Endothelial cell of umbilical vein (primary cell): ENCODE results near the gene RAP1GAP. TPM values are rescaled to one million over a fixed set of nuclear protein-coding genes. Genes with fewer than 3 reads are reported as not detected.

Experiments used
- BruUV-seq: library from RNA; stranded (reverse); fragments of 400-500 nt; replicated peaks from 2 replicates; lab custom pipeline; 2021; lab: Mats Ljungman, UMichigan
- CTCF ChIA-PET: fragments of 300-600, 350-600 bp; sonication (Branson Sonifier 250); formaldehyde crosslinking; loops from one replicate; lab custom pipeline; 2021; ENCODE audit warnings: antibody characterized with exemption, inconsistent platforms; lab: Charles Lee
- POLR2A ChIA-PET: fragments of 300-600, 350-600 bp; sonication (Branson Sonifier 250); formaldehyde crosslinking; loops from one replicate; lab custom pipeline; 2021; ENCODE audit warnings: antibody characterized with exemption, inconsistent platforms; lab: Charles Lee
- DNase-seq: peaks from one replicate; pipeline ENCODE4 v3.0.0-alpha.2; 2011; ENCODE audit warnings: low read depth, low spot score
- FAIRE-seq: peaks from 2 replicates; lab custom pipeline; 2011; peaks lifted over from hg19 to GRCh38; lab: Jason Lieb, UNC
- H2AFZ ChIP-seq: 2 replicates; pipeline ENCODE4 v1.6.0; 2012; ENCODE audit warnings: low read depth, low read length, control low read depth, inconsistent platforms
- H3K27ac ChIP-seq: 2 replicates; pipeline ENCODE4 v1.5.1; 2011; ENCODE audit warnings: low read depth, mild to moderate bottlenecking, control low read depth, low read length, moderate library complexity; ENCODE audit not compliant: insufficient read depth
- H3K27me3 ChIP-seq, 2 experiments: 2 replicates each; pipeline versions ENCODE4 v1.6.0 to v1.6.1; 2011; ENCODE audit warnings: low read length in 2 of 2, mixed read lengths in 1 of 2; ENCODE audit not compliant: control insufficient read depth in 2 of 2, insufficient read depth in 2 of 2
- H3K36me3 ChIP-seq, 2 experiments: 2 replicates in 1 of 2; 3 replicates in 1 of 2; pipeline ENCODE4 v1.5.1; 2011; ENCODE audit warnings: low read length in 2 of 2, mild to moderate bottlenecking in 1 of 2, moderate library complexity in 1 of 2; ENCODE audit not compliant: control insufficient read depth in 2 of 2, insufficient read depth in 2 of 2; ENCODE audit errors: extremely low read depth in 1 of 2
- H3K4me1 ChIP-seq: 3 replicates; pipeline ENCODE4 v1.5.1; 2011; ENCODE audit warnings: mild to moderate bottlenecking, low read length; ENCODE audit not compliant: control insufficient read depth, insufficient read depth; ENCODE audit errors: extremely low read depth
- H3K4me2 ChIP-seq: 2 replicates; pipeline ENCODE4 v1.6.1; 2011; ENCODE audit warnings: low read length, control low read depth, mixed read lengths; ENCODE audit not compliant: insufficient read depth
- H3K4me3 ChIP-seq, 3 experiments: fragments of 200-600 bp in 1 of 3; sonication (generic), shearing (Covaris generic) in 1 of 3; replicated peaks in 1 of 3; 2 replicates each; pipeline ENCODE4 v1.5.1; 2011 to 2016; ENCODE audit warnings: control low read depth in 3 of 3, low read length in 3 of 3, mild to moderate bottlenecking in 2 of 3, inconsistent platforms in 1 of 3, low read depth in 1 of 3, moderate library complexity in 1 of 3; ENCODE audit not compliant: insufficient read depth in 1 of 3
- H3K79me2 ChIP-seq: 2 replicates; pipeline ENCODE4 v1.6.0; 2012; ENCODE audit warnings: low read length, inconsistent platforms; ENCODE audit not compliant: control insufficient read depth, insufficient read depth
- H3K9ac ChIP-seq: replicated peaks from 2 replicates; pipeline ENCODE3; 2011; ENCODE audit warnings: low read length, control low read depth; ENCODE audit not compliant: insufficient read depth; ENCODE audit errors: extremely low read depth
- H3K9me1 ChIP-seq: replicated peaks from 3 replicates; pipeline ENCODE4 v1.6.0; 2011; ENCODE audit warnings: mild to moderate bottlenecking, low read length; ENCODE audit not compliant: control insufficient read depth, insufficient read depth; ENCODE audit errors: extremely low read depth
- H3K9me3 ChIP-seq: replicated peaks from 2 replicates; pipeline ENCODE4 v1.5.1; 2012; ENCODE audit warnings: low read length, inconsistent platforms; ENCODE audit not compliant: control insufficient read depth, insufficient read depth
- H4K20me1 ChIP-seq: replicated peaks from 2 replicates; pipeline ENCODE3; 2011; ENCODE audit warnings: mild to moderate bottlenecking, low read length; ENCODE audit not compliant: control insufficient read depth, insufficient read depth; ENCODE audit errors: extremely low read depth
- EZH2 ChIP-seq: IDR thresholded peaks from 2 replicates; pipeline ENCODE4 v1.6.1; 2012; ENCODE audit warnings: borderline replicate concordance, low read depth, mild to moderate bottlenecking, moderate library complexity, low read length, inconsistent platforms; ENCODE audit not compliant: severe bottlenecking
- FOS ChIP-seq: IDR thresholded peaks from 2 replicates; pipeline ENCODE4 v1.6.1; 2011; ENCODE audit warnings: mild to moderate bottlenecking, low read length, moderate library complexity, borderline replicate concordance; ENCODE audit not compliant: insufficient read depth
- GATA2 ChIP-seq: IDR thresholded peaks from 2 replicates; pipeline ENCODE4 v1.7.0; 2011; ENCODE audit warnings: low read depth, mild to moderate bottlenecking, moderate library complexity, mixed read lengths, low read length; ENCODE audit not compliant: insufficient read length, insufficient read depth
- JUN ChIP-seq: IDR thresholded peaks from 2 replicates; pipeline ENCODE4 v1.6.1; 2011; ENCODE audit warnings: borderline replicate concordance, low read depth; ENCODE audit not compliant: insufficient read length, insufficient read depth
- MAX ChIP-seq: IDR thresholded peaks from 2 replicates; pipeline ENCODE4 v1.6.1; 2011; ENCODE audit not compliant: insufficient read depth, insufficient read length
- MYC ChIP-seq: IDR thresholded peaks from one replicate; pipeline ENCODE4 v1.6.1; 2011; ENCODE audit warnings: mild to moderate bottlenecking, low read depth, low read length
- POLR2AphosphoS5 ChIP-seq: IDR thresholded peaks from 2 replicates; pipeline ENCODE4 v1.6.1; 2012; ENCODE audit warnings: low read depth, mild to moderate bottlenecking, control low read depth, low read length, moderate library complexity; ENCODE audit not compliant: insufficient read depth
- dilution Hi-C: fragments of 300-500 bp; cut with MboI; formaldehyde crosslinking; loops from one replicate; pipeline ENCODE4 v1.15.0; 2019; ENCODE audit warnings: low sequenced_read_pairs; ENCODE audit not compliant: extremely low pct_ligation_motif_present
- intact Hi-C: fragments of 100-400 bp; cut with micrococcal nuclease; formaldehyde crosslinking; loops from one replicate; pipeline ENCODE4 v1.10.0; 2022
- polyA plus RNA-seq, 4 experiments: library from polyadenylated mRNA; depleted of rRNA in 3 of 4; stranded (reverse) in 3 of 4; unstranded in 1 of 4; fragments of >200 nt; gene quantifications; 2 replicates each; pipeline versions ENCODE4 v1.2.1 to v1.2.3, GENCODE V29; 2011 to 2012; ENCODE audit warnings: missing spikeins in 1 of 4
- total RNA-seq: library from RNA; stranded (reverse); gene quantifications from 2 replicates; pipeline ENCODE4 v1.2.3, GENCODE V29; 2021
- TF ChIP-seq, protein P1 (sequence below), 2 donors: IDR thresholded peaks; 1 replicate in 1 of 2; 2 replicates in 1 of 2; pipeline ENCODE4 v1.5.1; 2011; ENCODE audit warnings: low read length in 2 of 2, mild to moderate bottlenecking in 2 of 2, moderate library complexity in 2 of 2, control low read depth in 1 of 2, inconsistent platforms in 1 of 2, low read depth in 1 of 2; ENCODE audit not compliant: insufficient read depth in 1 of 2; ENCODE audit errors: extremely low read depth in 1 of 2

The RAP1GAP gene
- total and polyA plus RNA-seq, 2 donors (not counting 3 experiments of a cell fraction or from before 2014, with no cell fraction given) = 0.07 to 0.20 TPM

GRCh38 chr1:21572735-21573277 is 96.4 kb downstream of the RAP1GAP start:
- CTCF ChIA-PET = interaction anchor here (1.1 kb wide), 1 partner anchor 202 kb away, joined by 11 read pairs; no protein-coding TSS in a partner anchor
- Histone ChIP-seq H3K36me3 (no peaks in the 10 kb centered on the region), H3K79me2 (no peaks in the 10 kb centered on the region), H2AFZ (no peak overlapping the region), H3K27me3 (peaks cover 0 to 6% of the 10 kb centered on the region in 2 experiments), H3K4me3 (no peak overlapping the region), H3K4me2 (no peak overlapping the region), H4K20me1 (no peaks in the 10 kb centered on the region), H3K9me1 (no peaks in the 10 kb centered on the region), H3K4me1 (peaks cover 17% of the 10 kb centered on the region), H3K9ac (no peak overlapping the region), H3K9me3 (no peaks in the 10 kb centered on the region), H3K27ac (no peak overlapping the region)
- DNase-seq (no peak), FAIRE-seq (no peak)
- intact Hi-C loops (loop anchor here (10.0 kb wide), 1 partner anchor 318 kb away; no protein-coding TSS in a partner anchor), dilution Hi-C loops (no loop called here)
- POLR2A ChIA-PET = no interaction called here
- BruUV-seq = no TSS peak
- no peak for TF ChIP-seq JUN
- no peak for TF ChIP-seq GATA2
- TF ChIP-seq POLR2AphosphoS5 = no peak

DNA sequence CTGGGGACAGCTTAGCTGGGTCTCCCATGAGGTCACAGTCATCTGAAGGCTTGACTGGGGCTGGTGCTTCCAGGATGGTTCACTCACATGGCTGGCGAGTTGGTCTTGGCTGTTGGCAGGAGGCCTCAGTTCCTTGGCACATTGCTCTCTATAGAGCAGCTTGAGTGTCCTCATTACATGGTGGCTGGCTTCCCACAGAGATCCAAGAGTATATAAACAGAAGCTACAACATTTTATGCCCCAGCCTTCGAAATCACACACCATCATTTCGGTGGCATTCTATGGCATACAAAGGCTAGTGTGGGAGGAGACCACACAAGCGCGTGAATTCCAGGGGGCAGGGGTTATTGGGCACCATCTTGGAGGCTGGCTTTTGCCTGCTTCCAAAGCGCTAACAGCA is 96.9 kb downstream of the RAP1GAP start:
- Histone ChIP-seq H3K9me1 (no peaks in the 10 kb centered on the region), H3K27ac (no peak overlapping the region), H3K4me3 (no peak overlapping the region), H3K9ac (no peak overlapping the region), H3K36me3 (no peaks in the 10 kb centered on the region), H4K20me1 (no peaks in the 10 kb centered on the region), H3K9me3 (no peaks in the 10 kb centered on the region), H2AFZ (no peak overlapping the region), H3K4me1 (peaks cover 17% of the 10 kb centered on the region), H3K79me2 (no peaks in the 10 kb centered on the region), H3K27me3 (peaks cover 0 to 6% of the 10 kb centered on the region in 2 experiments), H3K4me2 (no peak overlapping the region)
- ChIA-PET POLR2A (no interaction called here), CTCF (interaction anchor here (1.0 kb wide), 1 partner anchor 16 kb away, joined by 4 read pairs; no protein-coding TSS in a partner anchor)
- dilution Hi-C loops (no loop called here), intact Hi-C loops (loop anchor here (10.0 kb wide), 1 partner anchor 317 kb away; no protein-coding TSS in a partner anchor)
- BruUV-seq = no TSS peak
- TF ChIP-seq MYC = no peak
- no peak for TF ChIP-seq FOS
- no peak for TF ChIP-seq MAX
- no peak for TF ChIP-seq GATA2
- TF ChIP-seq, protein P1, sequence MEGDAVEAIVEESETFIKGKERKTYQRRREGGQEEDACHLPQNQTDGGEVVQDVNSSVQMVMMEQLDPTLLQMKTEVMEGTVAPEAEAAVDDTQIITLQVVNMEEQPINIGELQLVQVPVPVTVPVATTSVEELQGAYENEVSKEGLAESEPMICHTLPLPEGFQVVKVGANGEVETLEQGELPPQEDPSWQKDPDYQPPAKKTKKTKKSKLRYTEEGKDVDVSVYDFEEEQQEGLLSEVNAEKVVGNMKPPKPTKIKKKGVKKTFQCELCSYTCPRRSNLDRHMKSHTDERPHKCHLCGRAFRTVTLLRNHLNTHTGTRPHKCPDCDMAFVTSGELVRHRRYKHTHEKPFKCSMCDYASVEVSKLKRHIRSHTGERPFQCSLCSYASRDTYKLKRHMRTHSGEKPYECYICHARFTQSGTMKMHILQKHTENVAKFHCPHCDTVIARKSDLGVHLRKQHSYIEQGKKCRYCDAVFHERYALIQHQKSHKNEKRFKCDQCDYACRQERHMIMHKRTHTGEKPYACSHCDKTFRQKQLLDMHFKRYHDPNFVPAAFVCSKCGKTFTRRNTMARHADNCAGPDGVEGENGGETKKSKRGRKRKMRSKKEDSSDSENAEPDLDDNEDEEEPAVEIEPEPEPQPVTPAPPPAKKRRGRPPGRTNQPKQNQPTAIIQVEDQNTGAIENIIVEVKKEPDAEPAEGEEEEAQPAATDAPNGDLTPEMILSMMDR (IDR thresholded peaks at IDR 0.05; ENCODE audit: extremely low read depth in 1 of 2, insufficient read depth in 1 of 2, low read depth in 1 of 2, low read length in 2 of 2) = no peak
- no peak for TF ChIP-seq JUN
- TF ChIP-seq EZH2 = no peak
- FAIRE-seq (no peak), DNase-seq (no peak)
